Left ventricle myocardium superior (tissue), 1 donor: Measurements from ENCODE around the gene ABCF3. TPM values are rescaled to one million over a fixed set of nuclear protein-coding genes. Genes with fewer than 3 reads are reported as not detected.
A peak's percentile ranks its signal among the peaks of the same experiment; 100 is the strongest.

Experiments used
- ATAC-seq: fragments of 200-7000 bp; cut with Tn5 transposase; one replicate; pipeline ENCODE4 v1.9.1; 2020; ENCODE audit warnings: mild to moderate bottlenecking, moderate library complexity
- DNase-seq: peaks from one replicate; pipeline ENCODE4 v3.0.0-alpha.2; 2020
- intact Hi-C: fragments of 100-400 bp; cut with micrococcal nuclease; formaldehyde crosslinking; loops from one replicate; pipeline ENCODE4 v1.11.0; 2022
- microRNA-seq: library from miRNA; unstranded; fragments of <30 nt; microRNA quantifications from one replicate; pipeline ENCODE4 v1.2.0, GENCODE V29; 2020; ENCODE audit warnings: borderline number of aligned reads
- total RNA-seq: library from RNA; stranded (reverse); fragmentation: NEBNext Ultra II Directional; extraction: Animal tissue kit (Norgen Biotek cat#: 25700); gene quantifications from one replicate; pipeline ENCODE4 v1.2.1, GENCODE V29; 2021
- donor health status: DM: no; HTN: yes; CAD: no; lungs with severe emphysema.

The ABCF3 gene
- total RNA-seq, 1 donor from 2014 or later: 75.6 TPM

DNA sequence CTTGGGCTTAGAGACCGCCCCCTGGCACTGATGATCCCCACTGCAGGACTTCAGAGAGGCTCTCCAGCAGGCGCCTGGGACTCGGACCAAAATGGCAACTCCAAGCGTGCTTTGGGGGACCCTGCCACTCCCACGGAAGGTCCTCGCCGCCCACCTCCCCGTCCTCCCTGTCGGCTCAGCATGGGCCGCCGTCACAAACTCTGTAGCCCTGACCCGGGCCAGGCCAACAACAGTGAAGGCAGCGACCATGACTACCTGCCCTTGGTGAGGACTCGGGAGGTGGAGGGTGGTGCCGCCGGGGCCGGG is 55.1 kb downstream of the ABCF3 start:
- DNase-seq (no peak), ATAC-seq (no peak)
- intact Hi-C loops: no loop called here

DNA sequence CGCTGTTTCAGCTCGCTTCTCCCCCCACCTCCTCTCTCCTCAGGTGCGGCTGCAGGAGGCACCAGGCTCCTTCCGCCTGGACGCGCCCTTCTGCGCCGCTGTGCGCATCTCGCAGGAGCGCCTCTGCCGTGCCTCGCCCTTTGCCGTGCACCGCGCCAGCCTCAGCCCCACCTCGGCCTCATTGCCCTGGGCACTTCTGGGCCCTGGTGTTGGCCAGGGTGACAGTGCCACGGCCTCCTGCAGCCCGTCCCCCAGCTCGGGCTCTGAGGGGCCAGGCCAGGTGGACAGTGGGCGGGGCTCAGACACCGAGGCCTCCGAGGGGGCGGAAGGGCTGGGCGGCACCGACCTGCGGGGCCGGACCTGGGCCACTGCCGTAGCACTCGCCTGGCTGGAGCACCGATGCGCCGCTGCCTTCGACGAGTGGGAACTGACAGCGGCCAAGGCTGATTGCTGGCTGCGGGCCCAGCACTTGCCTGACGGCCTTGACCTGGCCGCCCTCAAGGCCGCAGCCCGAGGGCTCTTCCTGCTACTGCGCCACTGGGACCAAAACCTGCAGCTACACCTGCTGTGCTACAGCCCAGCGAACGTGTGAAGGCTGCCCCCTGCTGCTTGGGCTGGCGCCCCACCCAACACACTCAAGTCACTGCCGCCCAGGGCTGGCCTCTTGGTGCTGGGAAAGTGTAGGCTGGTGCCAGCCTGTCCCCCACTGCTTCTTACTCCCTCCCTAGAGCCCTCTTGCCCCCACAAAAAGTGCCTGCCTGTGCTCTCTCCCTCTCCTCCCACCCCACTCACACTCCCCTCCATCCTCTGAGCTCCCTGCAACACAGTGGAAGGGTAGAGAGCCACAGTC is 55.7 kb downstream of the ABCF3 start:
- intact Hi-C loops: no loop called here
- DNase-seq: peak; percentile 64

DNA sequence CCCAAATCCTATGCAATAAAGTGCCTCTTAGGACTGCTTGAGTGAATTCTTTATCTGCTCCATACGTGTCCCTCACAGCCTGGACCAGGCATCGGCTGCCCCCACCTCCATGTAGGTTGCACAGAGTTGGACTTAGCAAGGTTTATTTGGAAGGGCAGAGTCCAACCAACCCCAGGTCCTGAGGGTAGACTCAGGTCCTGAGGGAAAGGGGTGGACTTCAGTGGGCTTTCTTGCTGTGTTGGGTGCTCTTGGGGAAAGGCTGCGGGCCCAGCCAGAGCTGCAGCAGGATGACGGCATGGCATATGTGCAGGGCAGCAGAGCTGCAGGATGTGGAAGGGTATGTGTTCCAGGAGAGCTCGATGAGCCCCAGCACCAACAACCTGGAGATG is 56.3 kb downstream of the ABCF3 start:
- intact Hi-C loops: no loop called here
- DNase-seq: no peak
- peak; percentile 5 for ATAC-seq

More for the DNA sequence above, 55.7 kb downstream of the ABCF3 start:
- peak; percentile 82 for ATAC-seq

Small RNA genes lying within 50 kb of the gene (microRNA-seq; reads per million reads assigned to microRNA genes)
- not detected for gene MIR1224

Other genes with a start within 250 kb of the ABCF3 start
- gene ABCC5, start 168.3 kb upstream of the ABCF3 start, total RNA-seq: 44.1 TPM
- not detected for gene HTR3D, start 154.5 kb upstream of the ABCF3 start, total RNA-seq
- gene HTR3C, start 133.2 kb upstream of the ABCF3 start, total RNA-seq: not detected
- gene HTR3E, start 89.1 kb upstream of the ABCF3 start, total RNA-seq: not detected
- gene EIF2B5, start 50.8 kb upstream of the ABCF3 start, total RNA-seq: 33.1 TPM
- gene DVL3, start 30.8 kb upstream of the ABCF3 start, total RNA-seq: 76.8 TPM
- gene AP2M1, start 11.3 kb upstream of the ABCF3 start, total RNA-seq: 318 TPM
- gene VWA5B2, start 43.4 kb downstream of the ABCF3 start, total RNA-seq: not detected
- 18.5 TPM for gene ALG3, start 62.8 kb downstream of the ABCF3 start, total RNA-seq
- 1.6 TPM for gene EEF1AKMT4, start 63.5 kb downstream of the ABCF3 start, total RNA-seq
- gene CAMK2N2, start 75.4 kb downstream of the ABCF3 start, total RNA-seq: not detected
- gene ECE2, start 89.8 kb downstream of the ABCF3 start, total RNA-seq: not detected
- gene PSMD2, start 113.0 kb downstream of the ABCF3 start, total RNA-seq: 242 TPM
- 250 TPM for gene EIF4G1, start 128.4 kb downstream of the ABCF3 start, total RNA-seq
- gene FAM131A, start 151.4 kb downstream of the ABCF3 start, total RNA-seq: 41.0 TPM
- gene CLCN2, start 175.4 kb downstream of the ABCF3 start, total RNA-seq: 3.6 TPM
- gene POLR2H, start 175.5 kb downstream of the ABCF3 start, total RNA-seq: 26.0 TPM
- 0.37 TPM for gene THPO, start 192.0 kb downstream of the ABCF3 start, total RNA-seq
- gene CHRD, start 193.9 kb downstream of the ABCF3 start, total RNA-seq: 4.6 TPM